Limb (tissue), 2 donors: ENCODE data around the gene CCDC187.
"Not testable (repeated sequence)": the region's sequence is repeated elsewhere in the genome, so short reads cannot be mapped to it uniquely, and the experiment has no call there.

ENCODE experiments used
- DNase-seq, 2 donors: peaks; one replicate each; pipeline ENCODE4 v3.0.0-alpha.2; 2016; ENCODE audit errors: extremely low spot score in 2 of 2

CCDC187 gene

GRCh38 chr9:136267261-136268111 lies 36.4 kb downstream of the CCDC187 start:
- peak; percentile 79 to 90 for DNase-seq

DNA sequence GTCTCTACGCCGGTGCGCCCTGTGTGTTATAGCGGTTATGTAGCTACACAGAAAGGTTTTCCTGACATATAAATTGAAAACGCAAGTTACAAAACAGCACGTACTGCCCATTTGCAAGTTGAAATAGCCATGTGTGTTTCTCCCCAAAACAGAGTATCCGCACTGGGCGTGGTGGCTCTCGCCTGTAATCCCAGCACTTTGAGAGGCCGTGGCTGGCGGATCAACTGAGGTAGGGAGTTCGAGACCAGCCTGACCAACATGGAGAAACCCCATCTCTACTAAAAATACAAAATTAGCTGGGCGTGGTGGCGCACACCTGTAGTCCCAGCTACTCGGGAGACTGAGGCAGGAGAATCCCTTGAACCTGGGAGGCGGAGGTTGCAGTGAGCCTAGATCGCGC lies 37.3 kb downstream of the CCDC187 start:
- DNase-seq: not testable (repeated sequence)

DNA sequence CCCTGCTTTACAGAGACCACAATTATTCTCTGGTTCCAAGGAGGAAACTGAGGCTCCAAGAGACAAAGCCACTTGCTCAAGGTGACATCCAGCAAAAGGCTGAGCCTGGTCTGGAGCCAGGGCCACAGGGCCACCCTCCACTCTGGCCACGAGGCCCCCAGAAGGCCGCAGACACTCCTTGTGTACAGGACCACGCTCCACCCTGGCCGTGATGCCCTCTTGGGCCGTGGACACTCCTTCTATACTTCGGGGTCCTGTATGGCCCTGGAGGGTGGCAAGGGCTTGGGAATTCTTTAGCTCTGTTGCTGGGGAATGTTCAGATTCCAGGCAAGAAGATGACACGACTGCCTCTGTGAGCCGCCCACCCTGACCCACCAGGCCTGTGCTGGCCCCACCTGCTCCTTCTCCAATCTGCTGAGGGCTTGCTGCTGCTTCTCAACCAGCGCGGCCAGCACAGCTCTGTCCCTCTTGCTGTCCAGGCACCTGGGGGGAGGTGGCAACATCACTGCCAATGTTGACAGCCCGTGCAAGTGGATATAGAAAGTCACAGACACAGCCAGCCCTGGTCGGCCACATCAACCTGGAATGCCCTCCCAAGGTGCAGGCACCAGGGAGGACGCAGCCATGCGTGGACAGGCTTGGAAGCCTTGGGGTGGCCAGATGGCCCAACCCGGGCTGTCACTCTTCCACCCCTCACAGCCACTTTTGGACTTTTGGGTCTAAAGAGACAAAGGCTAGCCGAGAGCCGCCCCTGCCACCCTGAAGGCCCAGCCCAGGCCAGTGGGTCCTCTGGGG lies 38.1 kb downstream of the CCDC187 start:
- no peak for DNase-seq

DNA sequence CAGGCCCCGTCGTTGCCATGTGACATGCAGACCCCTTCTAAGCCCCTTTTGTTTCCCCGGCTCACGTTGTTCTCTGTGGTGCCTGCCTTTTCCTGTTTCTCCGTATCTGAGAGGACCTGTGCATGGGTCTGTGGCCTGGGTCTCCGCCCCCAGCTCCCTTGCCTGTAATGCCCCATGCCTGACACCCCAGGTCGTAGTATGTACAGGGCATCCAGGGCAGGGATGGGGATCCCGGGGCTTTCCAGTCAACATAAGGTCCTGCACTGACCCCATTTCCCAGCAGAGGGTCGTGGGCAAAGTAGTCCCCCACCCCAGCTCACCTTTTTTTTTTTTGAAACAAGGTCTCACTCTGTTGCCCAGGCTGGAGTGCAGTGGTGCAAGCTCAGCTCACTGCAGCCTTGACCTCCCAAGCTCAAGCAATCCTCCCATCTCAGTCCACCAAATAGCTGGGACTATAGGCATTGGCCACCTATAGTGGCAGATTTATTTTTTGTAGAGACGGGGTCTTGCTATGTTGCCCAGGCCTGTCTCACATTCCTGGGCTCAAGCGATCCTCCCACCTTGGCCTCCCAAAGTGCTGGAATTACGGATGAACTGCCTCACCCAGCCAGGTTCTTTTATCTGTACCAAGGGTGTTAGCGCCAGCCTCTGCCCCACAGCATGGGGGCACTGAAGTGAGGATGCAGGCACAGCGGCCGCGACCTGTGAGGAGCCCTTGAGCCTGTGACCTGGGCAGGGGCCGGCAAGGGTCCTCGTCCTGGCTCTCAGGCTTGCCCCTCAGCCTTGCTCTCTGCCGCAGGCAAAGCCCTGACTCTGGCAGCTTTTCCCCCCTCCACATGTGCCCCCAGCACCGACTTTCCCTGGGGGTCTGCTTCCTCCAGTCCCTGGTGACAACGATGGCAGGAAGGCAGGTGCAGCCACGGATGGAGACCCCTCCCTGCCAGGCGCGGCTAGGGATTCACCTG lies 39.2 kb downstream of the CCDC187 start:
- no peak for DNase-seq

DNA sequence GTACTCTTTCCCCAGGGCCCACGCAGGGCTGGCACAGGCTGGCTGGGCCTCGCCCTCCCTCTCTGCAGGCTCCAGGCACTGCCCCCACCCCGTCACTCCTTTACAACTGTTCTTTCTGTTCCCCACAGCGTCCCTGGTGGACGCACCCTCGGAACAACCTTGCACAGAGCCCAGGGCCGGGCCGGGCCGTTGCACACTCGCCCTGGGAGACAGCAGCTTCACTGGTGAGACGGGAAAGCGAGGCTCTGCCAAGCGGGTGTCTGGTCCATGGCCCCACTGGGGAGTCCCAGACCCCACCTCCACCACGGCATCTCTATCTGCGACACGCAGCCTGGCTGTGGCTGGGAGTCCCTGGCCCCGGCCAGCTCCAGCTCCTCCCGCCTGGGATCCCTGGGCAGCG lies 39.9 kb downstream of the CCDC187 start:
- no peak for DNase-seq

DNA sequence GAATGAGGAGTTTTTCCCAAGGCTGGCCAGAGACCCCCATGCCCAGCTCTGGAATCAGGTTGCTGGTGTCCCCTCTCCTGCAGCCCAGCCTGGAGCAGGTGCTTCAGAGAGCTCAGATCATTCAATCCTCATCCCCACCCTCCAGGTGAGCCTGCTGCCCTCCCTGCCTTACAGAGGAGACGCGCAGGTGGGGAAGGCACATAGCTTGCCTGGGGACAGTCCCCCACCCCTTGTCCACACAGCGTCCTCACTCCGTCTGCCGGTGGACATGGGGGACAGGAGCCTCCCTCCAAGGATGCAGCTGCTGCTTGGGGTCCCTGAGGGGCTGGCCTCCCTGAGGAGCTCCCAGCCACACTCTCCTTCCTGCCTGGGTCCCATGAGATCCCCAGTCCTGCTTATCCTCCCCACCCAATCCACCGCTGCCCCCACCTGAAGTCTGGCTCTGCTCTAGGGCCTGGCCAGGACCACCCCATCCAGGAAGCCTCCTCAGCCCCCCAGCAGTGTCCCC lies 41.2 kb downstream of the CCDC187 start:
- no peak for DNase-seq

DNA sequence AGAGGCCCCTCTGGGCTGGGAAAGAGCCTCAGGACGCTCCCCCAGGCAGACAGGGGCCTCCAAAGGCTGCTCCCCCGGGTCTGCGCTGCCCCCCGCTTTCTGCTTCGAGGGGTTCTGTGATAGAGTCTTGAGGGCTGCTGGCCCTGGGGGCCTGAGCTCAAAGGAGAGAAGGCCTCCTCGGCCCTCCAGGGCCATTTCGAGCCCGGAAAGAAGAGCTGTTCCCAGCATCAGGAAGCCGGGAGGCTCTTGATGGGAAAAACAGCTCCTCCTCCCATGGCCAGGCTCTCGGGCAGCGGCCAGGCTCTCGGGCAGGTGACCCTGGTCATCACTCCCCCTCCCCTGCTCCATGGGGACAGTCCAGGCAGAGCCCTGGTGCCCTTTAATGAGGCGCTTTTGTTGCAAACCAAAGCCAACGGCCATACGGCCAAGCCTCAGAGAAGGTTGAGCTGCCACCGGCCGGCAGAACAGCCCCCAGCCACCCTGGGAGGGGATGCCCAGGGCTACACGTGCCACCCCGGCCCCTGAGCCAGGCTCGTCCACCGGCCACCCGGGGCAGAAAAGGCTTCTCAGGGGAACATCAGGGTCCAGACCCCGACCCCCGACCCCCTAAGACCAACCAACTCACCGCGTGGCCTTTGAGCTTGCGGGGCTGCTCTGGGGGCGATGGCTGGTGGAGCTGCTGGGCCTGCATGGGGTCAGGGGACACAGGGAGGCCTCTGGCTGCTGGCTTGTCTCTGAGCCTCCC lies 42.0 kb downstream of the CCDC187 start:
- DNase-seq: no peak

GRCh38 chr9:136260936-136261472 lies 42.9 kb downstream of the CCDC187 start:
- DNase-seq: no peak

DNA sequence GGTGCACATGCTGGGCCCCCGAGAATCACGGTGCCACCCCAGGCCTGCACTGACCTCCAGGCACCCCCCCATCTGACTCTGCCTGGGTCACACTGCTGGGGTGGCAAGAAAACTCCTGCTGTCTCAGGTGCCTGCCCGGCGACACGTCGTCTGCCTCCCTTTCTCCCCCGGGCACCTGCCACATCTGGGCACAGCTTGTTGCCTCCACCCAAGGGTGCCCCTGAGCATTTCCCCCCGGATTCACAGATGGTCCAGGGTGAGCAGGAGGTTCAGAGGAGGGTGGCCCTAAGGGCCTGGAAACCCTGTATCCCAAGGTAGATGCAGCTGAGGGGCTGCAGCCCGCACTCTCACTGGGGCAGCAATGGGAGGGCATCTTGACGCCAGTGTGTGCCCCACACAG lies 43.4 kb downstream of the CCDC187 start:
- DNase-seq: no peak

GRCh38 chr9:136259836-136260235 lies 44.1 kb downstream of the CCDC187 start:
- no peak for DNase-seq

GRCh38 chr9:136259517-136259813 lies 44.4 kb downstream of the CCDC187 start:
- DNase-seq: no peak

GRCh38 chr9:136258786-136259516 lies 44.9 kb downstream of the CCDC187 start:
- no peak for DNase-seq

GRCh38 chr9:136258299-136258625 lies 45.6 kb downstream of the CCDC187 start:
- no peak for DNase-seq

- DNase-seq: no peak
These were observed 46.3 kb downstream of the CCDC187 start for GRCh38 chr9:136257381-136258298.

GRCh38 chr9:136255896-136256890 lies 47.7 kb downstream of the CCDC187 start:
- DNase-seq: no peak

- no peak for DNase-seq
These were observed 48.7 kb downstream of the CCDC187 start for GRCh38 chr9:136255166-136255538.

GRCh38 chr9:136254381-136255165 lies 49.3 kb downstream of the CCDC187 start:
- no peak for DNase-seq
